Renal cortical epithelial cell (primary cell): ENCODE results near the gene MBNL2. TPM values are rescaled to one million over a fixed set of nuclear protein-coding genes. Genes with fewer than 3 reads are reported as not detected.
A peak's percentile ranks its signal among the peaks of the same experiment; 100 is the strongest.

Experiments
- DNase-seq: peaks from one replicate; pipeline ENCODE4 v3.0.0-alpha.2; 2011; ENCODE audit warnings: low read depth
- total RNA-seq: library from RNA; depleted of rRNA; stranded (reverse); fragments of >200 nt; gene quantifications from 2 replicates; pipeline ENCODE4 v1.2.3, GENCODE V29; 2014

MBNL2 gene
- total RNA-seq, 1 donor from 2014 or later = 124 TPM

DNA sequence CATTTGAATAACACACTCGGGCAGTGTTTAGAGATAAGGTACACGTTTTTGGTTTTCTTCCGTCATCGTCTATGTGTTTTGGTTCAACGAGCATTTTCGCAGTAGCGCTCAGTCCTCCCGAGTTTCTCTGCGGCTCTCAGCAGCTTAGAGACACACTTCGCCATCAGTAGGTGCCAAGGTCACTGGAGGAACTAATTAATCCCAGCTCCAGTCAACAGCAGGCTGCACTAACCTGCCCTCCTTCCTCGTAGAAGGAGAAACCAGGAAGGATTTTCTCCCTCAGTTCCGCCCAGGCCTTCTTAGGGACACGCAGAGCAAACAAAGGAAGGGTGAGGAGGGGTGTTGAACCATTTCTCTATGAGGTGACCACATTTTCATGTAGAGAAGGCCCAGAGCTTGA, 12.6 kb downstream of the MBNL2 start:
- no peak for DNase-seq

DNA sequence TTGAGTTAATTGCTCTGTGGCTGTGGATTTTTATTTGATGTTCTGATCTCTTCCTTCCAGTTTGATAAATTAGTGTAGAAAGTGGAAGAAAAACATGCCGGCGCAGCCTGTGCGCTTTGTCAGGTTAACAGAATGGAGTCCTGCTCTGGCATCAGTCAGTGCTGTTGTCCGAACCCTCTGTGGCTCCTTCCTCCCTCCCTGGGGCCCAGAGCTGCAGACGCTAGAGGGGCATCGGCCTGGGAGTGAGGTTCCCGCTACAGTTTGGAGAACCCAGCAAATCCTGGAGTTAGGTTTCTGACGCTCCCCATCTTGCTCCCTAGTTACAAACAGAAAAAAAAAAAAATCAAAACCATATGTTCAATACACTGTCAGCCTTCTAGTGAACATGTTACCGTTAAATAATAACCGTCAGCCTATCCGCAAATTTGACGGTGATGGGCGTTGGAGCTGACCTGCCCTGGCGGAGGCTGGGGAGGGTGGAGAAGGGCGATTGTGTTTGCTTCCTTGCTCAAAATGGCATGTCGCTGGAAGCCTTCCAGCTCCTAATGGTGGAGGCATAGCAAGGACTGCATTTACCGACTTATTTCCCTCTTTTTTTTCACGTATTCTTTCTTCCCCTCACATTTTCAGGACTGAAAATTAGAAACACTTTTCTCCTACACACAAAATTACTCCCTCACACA, 13.6 kb downstream of the MBNL2 start:
- DNase-seq = no peak

DNA sequence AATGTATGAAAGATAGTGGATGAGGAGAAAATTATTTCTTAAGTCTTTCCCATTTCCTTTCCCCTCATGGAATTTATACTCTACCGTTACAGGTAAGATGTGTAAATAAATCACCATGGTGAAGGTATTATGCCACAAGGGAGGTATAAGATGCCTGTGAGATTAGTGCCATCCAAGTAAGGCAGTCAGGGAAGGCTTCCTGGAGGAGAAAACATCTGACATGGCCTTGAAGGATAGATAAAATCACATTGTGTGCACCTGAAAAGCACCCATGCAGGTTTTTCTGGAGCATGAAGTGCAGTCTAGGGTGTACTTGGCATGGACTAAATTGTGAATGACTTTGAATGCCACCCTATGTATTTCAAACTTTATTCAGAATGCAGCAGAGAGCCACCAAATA, 15.3 kb downstream of the MBNL2 start:
- no peak for DNase-seq

DNA sequence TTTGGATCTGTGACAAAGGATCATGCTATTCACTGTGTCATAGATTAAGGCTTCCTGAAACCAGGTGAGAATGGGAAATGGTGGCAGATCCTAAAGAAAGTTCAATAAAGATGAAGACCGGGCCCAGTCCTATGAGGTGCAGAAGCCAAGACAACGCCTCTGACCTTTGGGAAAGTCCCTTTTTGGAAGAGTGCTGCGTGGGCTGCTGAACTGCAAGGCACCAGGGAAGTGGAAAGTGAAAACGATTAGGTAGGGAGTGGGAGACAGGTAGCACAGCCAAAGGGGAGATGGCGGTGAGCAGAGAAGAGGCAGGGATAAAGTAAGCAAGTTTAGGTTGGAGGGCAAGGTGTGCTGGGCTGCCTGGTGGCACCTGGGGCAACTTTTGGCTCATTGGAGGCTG, 16.3 kb downstream of the MBNL2 start:
- no peak for DNase-seq

DNA sequence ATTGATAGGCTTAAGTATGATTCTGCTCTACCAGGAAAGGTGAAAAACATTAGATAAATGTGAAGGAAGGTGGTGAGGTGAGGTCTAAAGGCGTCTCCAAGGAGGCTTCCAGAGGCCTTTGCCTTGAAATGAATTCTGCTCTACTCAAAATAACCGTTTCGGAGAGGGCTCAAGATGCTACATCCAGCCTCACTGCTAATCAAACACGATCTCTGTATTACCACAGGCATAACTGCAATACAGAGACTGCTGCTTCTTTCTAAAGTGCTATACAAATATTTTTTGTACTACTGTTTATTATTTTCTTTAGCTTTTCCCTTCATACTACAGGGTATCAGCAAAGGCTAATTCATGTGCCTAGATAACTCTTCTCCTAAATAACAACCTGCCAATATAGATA, 16.8 kb downstream of the MBNL2 start:
- no peak for DNase-seq

DNA sequence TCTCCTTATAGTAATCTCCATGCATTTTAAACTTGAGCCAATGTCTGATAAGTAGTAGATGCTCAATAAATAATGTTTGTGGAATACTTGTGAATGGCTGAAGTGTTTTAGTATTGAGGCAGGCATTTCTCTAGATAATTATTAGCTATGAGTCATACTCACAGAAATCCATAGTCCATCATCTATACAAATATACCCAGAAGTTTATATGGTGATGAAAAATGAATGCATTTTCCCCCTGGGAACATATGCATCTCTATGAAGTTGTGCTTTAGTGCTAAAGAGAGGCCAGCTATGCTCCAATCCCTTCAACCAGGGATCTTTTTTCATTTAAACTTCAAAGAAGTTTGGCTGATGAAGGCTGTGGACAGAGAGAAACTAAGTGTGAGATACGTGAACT, 17.2 kb downstream of the MBNL2 start:
- no peak for DNase-seq

DNA sequence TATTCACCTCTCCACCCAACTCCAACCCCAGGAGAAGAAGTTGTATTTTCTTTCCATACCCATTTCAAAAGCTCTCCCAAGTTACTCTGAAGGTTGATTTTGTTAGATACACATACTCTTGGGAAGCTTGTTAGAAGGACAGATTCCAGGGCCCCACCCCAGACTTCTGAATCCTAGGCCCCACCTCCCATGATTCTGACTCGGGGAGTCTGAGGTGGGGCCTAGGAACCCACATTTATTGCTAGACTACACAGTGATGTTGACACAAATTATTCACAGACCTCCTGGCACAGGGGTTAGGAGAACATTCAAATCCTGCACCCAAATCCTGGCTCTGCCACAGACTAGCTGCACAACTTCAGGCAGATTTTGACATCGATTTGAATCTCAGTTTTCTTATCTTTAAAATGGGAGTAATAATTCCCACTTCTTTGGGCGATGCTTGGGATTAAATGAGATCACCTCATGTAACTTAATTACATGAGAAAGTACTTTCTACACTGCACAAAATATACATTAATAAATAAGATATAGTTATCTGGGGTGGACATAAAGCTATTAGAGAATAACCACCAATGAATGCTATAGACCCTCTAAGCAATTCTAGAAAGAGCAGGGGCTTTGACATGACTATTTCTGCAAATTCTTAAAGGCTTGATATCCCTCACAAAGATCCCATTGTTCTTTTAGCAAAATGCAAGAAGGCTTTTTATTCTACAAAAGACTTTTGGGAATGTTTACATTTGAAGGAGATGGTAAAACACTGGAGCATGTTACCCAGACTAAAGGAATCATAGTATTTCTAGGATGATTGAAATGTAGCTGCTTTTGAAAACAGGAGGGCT, 18.0 kb downstream of the MBNL2 start:
- no peak for DNase-seq

DNA sequence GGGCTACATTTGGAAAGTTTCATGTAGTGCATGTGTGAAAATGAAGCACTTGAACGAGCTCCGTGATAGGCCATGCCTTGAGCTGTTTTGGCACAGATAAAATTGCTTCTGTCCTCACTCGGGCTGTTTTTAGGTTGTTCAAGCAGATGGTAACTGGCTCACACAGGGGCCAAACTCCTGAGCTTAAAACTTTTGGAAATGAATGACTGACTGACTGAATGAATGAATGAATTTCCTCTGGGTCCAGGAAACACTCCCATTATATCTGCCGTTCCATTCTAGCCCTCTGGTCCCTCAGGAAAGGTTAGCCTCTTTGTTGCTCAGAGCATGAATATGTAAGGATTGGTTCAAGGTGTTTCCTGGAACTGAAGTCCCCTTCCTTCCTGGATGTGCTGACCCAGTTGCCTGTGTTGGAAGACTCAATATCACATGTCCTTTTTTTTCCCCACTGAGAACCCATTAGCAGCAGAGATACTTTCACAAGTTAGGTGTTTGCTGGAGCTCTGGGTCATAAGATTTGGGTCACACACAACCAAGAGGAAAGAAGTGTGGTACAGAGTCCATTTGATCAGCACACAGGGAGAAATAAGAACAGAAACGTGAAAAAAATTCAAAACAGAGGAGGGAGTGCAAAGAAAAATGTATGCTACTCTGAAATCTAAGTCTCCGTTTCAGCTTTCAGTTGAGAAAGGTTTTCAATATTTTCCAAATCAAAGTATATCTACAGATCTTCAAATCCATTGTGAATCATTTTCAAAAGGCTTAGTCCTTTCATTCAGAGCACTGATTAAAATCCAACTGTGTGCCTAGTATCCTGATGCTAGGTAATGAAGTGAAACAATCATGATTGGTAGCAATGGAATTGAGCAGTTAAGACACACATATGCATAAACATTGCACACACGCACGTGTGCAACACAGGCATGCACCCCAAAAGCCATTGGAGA, 18.9 kb downstream of the MBNL2 start:
- no peak for DNase-seq

DNA sequence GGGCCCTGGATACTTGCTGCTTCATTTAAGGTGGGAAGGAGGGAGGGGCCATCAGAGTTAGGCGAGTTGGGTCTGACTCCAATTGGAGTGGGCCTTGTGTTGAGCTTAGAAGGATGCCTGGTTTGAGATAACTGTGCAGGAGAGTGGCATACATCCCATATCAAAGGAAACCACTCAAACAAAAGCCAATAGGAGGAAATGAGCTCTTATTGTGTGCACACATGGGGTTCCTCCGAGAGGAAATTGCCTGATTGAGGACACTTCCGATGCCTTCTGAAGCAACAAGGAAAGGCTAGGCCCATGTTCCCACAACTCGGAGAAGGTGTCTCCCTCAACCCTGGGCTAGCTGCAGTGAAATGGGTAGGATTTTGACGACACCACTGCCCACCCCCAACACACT, 19.6 kb downstream of the MBNL2 start:
- no peak for DNase-seq

DNA sequence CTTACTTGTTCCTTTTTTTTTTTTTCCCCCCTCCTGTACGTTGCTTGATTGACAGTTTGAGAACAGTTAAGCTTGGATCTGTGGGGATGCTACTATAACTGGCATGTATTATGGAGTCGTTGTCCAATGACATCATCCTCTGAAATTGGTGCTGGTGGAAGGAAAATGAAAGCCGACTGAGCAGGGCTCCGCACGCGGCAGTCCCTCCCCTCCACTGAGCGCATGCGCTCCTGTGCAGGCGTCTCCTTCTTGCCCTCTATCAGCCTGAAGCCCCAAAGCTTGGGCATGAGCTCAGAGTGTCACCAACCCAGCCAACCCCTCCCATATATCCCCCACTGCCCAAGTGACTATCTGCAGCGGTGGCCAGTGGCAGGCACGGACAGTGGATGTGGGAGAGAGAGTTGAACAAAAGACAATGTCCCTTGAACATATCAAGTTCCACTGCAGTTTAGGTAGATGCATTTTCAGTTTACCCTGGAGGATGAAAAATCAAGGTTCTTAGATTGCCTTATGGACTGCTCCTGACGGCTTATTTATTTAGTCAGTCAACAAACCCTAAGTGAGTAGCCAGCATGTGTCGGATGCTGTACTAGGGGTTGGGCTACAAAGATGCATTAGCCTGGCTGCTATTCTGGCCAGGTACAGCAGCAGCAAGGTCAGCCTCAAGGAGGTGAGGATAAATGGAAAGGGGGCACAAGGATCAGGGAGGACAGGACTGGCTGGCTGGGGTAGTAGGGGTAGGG, 20.8 kb downstream of the MBNL2 start:
- no peak for DNase-seq

DNA sequence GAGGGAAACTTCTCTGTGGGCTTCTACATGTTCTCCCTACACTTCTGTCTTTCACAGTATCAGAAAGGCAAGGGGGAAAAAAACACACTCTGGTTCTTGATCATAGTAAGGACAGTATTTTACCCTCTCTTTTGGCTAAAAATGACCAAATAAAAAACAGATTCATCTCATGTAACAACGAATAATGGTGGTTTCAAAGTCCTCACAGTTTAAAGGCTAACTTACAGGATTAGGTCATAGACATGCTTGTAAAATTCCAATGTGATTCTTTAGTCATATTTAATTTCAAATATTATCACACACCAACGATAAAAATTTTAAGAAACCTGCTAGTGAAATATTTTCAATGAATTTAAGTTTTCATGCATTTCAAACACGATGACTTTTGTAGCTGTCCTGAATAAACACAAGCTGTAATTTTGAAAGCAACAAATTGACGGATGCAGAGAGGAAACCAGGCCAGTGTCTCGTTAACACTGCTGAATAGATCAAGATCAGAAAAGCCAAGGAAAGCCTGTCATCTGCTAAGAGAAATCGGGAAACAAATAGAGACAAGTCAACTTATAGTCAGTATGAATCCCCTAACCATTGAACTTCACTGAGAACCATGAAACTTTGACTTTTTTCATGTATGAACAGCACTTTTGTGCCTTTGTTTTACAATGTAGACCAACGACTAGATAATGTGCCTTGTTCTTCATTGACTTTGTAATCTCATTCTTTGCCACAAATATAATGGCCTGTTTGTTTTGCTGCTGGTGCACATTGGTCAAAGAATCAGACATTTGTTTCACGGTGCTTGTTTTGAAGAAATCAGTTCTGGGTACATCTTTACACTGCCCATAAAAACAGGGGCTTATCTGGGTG, 22.0 kb downstream of the MBNL2 start:
- DNase-seq = no peak

DNA sequence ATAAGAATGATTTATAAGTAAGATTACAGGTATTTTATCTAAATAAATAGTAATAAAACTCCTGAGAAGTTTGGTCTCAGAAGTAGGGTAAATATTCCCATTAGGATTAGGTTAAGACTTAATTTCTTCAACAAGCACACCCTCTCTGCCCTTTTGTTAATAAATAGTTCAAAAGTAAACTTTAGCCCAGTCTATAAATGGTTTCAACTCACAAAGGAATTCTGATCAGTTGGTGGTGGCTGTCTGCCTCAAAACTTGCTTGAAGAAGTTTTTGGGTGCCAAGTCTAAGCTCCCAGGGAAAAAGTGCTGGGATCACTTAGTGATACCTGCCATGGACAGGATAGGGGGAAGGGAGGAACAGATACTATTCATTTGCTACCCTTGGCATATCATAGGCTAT, 22.9 kb downstream of the MBNL2 start:
- DNase-seq = peak; percentile 61

DNA sequence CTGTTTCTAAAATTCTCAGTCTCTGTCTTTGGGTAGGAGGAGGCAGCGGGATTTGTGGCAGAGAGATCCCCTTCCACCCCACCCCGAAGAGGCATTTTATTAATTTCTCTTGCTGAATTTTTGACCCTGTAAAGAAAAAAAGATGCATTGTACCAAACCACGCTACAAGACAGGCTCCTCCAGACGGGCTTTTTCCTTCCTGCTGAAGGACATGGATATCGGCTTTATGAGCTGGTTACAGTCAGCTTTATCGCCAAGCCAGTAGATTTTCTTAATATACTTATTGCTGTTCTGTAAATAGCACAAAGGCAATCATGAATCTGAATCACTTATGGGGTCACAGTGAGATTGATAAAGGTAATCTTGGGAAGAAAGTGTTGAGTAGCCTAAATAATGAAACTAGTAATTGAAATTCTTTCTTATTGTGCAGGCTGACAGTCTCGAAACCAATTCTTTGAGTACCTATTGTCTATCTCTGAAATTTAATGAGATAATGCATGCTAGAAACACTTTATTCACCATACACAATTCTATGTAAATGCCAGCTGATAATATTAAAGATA, 24.5 kb downstream of the MBNL2 start:
- DNase-seq = no peak

DNA sequence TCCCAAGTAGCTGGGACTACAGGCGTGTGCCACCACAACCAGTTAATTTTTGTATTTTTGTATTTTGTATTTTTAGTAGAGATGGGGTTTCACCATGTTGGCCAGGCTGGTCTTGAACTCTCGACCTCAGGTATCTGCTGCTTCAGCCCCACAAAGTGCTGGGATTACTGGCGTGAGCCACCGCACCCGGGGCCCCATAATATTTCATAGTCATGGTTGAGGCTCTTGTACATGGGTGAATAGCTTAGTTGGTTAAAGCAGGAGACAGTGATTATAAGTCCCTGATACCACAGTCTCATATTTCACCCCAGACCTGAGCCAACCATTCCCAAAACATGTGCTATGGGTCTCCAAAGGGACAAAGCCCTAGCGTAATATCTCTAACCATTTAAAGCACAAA, 26.1 kb downstream of the MBNL2 start:
- DNase-seq = no peak

DNA sequence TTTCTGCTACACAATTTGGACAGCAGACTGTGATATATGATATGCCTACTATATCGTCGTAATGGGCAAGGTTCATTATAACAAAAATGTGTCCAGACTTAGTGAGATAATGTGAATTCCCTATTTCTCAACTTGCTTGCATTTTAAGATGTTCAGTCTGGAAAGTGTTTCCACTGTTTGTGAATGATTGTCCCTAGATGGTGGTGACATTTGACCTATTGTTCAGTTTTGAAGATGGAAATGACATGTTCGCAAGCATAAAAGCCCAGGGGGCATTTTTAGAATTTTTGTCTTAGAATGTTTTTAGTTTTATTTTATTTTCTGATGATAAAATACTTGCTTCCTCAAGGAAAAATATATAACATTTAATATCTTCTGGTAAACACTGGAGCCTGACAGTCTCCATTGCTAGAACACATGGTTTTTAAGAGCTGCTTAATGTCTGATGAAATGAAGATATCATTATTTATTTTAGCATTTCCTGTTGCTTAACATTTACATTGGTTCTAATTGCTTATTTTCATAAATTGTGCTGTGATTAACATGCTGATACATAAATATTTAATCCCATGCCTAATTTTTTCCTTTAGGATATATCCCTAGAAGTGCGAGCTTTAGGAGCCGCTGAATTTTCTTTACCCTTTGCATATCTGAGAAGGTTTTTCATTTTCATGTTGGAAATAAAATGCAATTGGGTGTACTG, 27.1 kb downstream of the MBNL2 start:
- DNase-seq = no peak

DNA sequence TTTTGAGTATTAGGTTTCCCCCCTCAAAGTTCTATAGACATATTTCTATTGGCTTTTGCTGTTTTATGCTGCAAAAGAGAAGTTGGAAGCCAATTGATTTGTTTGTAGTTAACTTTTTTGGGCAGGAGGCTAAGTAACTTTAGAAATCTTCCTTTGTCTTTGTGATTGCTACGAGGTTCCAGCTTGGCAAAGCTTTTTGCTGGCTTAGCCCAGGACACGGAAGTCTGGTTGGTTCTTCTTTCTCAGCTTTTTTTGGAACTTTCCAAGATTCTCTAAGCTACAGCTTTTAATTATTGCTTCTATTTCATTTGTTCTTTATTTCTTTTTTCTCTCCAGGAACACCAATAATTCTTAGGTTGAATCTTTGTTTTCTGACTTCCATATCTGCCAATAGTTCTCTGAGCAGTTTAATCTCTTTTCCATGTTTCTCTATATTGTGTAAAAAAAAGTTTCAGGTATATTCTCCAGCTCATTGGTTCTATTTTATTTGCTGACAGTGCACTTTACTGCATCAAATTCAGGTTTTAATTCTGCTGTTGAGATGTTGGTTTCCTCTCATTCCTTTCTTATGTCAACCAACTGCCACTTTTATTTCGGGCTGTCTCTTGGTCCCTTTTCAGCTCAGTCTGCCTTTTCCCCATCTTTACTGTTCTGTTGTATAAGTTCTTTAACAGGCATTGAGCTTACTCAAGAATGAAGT, 27.8 kb downstream of the MBNL2 start:
- no peak for DNase-seq

DNA sequence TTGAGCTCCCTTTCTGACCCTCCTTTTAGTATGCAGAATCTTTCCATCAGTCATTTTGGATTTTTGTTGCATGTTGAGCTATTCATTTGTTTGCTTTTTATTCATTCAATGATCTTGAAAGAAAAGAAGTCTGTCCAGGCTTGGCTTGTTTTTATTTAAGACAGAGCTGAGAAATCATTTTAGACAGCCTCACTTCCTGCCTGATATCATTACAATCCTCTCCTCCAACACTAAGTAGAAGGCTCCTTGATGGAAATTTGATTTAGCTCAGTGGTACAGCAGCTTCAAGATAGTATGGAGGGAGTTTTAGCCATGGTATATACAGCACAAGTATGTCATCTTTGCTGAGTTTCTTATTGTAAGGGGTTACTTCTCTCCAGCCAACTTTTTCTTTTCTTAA, 28.4 kb downstream of the MBNL2 start:
- no peak for DNase-seq

DNA sequence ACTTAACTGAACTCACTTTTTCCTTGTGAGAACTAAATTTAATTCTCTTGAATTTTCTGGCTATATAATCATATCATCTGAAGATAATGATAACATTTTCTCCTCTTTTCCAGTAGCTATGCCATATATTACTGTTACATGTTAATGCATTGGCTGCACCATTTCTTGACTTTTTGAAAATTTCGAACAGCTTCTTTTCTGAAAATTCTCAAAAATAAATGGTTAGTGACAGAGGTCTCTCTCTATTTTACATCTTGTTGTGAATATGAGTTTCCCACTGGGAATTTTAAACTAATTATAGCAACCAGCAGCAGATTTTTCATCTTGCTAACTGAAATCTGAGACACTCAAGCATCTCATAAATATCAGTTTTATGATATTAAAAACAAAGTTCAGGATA, 30.6 kb downstream of the MBNL2 start:
- DNase-seq = no peak
